GM23338 (cell line): Measurements from ENCODE around the gene ADAMTS19.

ENCODE experiments used
- EZH2 ChIP-seq: fragments of 200-600 bp; sonication (generic); IDR thresholded peaks from one replicate; pipeline ENCODE4 v1.8.0; 2017; ENCODE audit warnings: antibody characterized with exemption, mild to moderate bottlenecking, low read depth; ENCODE audit not compliant: unreplicated experiment
- POLR2AphosphoS5 ChIP-seq: IDR thresholded peaks from 2 replicates; pipeline ENCODE4 v1.6.1; 2016; ENCODE audit warnings: antibody characterized with exemption, low read depth
- TF ChIP-seq, protein P1 (sequence below), 2 experiments: fragments of 200-600 bp in 1 of 2; sonication (generic) in 1 of 2; conservative IDR thresholded peaks; 2 replicates each; pipeline versions ENCODE4 v1.5.1 to v1.6.1; 2016 to 2017; ENCODE audit warnings: antibody characterized with exemption in 2 of 2, low read depth in 2 of 2, mild to moderate bottlenecking in 2 of 2, moderate library complexity in 1 of 2

DNA sequence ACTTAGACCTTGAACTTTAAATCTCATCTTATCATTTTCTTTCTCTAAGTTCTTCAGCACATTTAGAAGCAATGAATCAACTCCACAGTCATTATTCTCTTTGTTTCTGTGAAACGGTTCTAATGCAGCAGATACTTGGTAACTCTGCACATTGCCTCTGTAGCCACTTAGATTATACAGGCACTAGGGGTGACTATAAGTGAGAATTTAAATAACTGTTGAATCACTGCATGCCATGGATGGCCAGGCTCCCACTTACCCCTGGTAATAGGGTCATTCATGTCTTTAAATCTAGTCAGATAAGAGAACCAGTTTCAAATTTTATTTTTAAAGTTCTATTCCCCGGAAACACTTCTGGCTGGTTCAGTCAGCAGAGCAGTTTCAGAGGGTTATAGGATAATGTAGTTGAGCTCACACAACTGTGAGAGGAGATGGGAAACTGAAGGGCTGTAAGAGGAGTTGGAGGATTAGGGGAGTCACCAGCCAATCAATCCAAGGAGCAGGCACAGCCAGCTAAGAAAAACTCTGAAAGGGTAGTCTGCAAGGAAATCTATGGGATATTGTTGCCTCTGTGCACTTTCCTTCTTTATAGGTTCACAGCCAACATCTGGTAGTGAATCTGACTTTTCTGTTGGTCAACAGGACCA, 283.6 kb downstream of the ADAMTS19 start:
- TF ChIP-seq, protein P1, sequence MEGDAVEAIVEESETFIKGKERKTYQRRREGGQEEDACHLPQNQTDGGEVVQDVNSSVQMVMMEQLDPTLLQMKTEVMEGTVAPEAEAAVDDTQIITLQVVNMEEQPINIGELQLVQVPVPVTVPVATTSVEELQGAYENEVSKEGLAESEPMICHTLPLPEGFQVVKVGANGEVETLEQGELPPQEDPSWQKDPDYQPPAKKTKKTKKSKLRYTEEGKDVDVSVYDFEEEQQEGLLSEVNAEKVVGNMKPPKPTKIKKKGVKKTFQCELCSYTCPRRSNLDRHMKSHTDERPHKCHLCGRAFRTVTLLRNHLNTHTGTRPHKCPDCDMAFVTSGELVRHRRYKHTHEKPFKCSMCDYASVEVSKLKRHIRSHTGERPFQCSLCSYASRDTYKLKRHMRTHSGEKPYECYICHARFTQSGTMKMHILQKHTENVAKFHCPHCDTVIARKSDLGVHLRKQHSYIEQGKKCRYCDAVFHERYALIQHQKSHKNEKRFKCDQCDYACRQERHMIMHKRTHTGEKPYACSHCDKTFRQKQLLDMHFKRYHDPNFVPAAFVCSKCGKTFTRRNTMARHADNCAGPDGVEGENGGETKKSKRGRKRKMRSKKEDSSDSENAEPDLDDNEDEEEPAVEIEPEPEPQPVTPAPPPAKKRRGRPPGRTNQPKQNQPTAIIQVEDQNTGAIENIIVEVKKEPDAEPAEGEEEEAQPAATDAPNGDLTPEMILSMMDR (conservative IDR thresholded peaks at IDR 0.05; ENCODE audit: low read depth in 2 of 2) = no peak
- TF ChIP-seq POLR2AphosphoS5 (no peak), EZH2 (no peak)
